HS-5 (cell line): ENCODE data around the gene EXOC2.
"Not testable (repeated sequence)": the region's sequence is repeated elsewhere in the genome, so short reads cannot be mapped to it uniquely, and the experiment has no call there.

Experiments
- DNase-seq: peaks from one replicate; pipeline ENCODE4 v3.0.0-alpha.2; 2012; ENCODE audit warnings: low read depth

The EXOC2 gene

DNA sequence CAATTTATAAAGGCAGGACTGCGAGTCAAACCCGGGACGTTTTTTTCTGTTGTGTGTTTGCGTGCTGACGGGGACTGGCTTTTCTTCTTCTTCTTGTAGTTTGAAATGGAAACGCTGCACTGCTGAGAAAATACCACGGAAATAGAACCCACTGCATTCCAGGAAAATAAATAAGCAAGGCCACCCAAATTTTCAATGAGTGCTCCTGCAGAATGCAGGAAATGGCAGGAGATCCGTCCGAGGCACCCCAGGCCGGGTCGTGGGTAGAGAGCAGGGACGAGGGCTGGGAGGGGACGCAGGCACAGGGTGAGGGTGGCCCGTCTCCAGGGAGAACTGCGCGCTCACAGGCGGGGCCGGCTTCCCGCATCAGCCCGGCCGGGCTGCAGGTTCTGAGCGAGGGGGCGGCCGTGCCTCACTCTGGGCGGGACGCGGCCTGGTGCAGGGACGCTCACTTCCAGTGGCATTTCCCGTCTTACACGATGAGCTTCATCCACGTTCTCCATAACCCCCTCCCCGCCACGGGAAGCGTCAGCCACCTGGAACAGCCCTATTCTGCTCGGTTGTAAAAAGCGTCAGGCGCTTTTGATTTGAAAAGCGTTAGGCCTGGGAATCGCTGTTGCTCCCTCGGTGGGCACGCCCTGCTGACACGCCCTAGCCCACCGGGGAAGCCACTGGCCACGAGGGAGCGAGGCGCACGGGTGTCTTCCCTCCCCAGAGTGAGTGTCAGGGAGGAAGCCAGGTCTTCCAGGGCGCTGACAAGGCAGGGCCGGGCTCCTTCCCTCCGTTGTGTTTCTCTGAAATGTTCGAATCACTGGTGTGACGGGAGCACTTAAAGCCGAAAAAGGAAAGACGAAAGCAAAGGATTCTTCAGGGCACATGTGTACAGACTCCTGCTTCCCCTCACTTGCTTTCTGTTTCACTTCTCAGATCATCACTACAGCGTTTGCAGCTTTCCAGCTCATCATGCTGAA, 17.9 kb upstream of the EXOC2 start:
- DNase-seq, result no peak

DNA sequence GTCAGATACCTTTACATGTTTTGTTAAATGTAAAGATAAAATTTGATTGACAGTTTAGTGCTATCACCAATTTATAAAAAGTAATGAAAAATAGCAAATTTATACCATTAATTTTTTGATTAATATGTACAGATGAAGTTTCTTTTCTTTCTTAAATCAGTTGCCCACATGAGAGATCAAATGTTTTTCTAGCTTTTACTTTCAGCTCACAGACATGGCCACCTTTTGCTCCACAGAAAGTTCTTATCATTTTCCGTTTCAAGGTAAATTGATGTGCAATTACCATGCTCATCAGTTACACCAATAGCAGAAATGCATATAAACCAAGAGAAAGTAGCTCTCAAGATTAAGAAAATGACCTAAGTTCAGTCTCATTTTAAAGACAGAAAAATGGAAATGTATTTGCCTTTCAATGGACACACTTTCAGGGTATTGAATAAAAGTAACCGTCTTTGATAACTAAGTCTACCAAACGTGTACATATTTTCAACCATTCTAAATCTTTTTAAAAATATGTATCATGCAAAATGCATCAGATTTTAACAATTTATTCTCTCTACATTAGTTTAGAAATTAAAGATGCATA, 16.6 kb upstream of the EXOC2 start:
- DNase-seq, result no peak

DNA sequence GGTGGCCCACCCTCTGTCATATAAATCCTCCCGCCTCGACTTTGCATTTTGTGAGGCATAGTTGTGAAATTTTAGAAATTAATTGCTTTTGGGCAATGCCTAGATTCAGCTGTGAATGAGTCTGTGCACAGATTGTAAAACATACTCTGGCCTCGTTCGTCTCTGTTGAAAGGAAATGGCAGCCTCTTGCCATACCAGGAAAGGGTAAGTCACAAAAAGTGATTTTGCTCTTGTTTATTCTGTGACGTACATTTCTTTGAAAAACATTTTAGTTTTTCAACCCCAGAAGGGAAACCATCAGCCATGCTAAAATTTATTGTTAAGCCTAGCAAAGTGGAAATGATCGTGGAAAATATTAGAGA, 15.3 kb upstream of the EXOC2 start:
- no peak for DNase-seq

DNA sequence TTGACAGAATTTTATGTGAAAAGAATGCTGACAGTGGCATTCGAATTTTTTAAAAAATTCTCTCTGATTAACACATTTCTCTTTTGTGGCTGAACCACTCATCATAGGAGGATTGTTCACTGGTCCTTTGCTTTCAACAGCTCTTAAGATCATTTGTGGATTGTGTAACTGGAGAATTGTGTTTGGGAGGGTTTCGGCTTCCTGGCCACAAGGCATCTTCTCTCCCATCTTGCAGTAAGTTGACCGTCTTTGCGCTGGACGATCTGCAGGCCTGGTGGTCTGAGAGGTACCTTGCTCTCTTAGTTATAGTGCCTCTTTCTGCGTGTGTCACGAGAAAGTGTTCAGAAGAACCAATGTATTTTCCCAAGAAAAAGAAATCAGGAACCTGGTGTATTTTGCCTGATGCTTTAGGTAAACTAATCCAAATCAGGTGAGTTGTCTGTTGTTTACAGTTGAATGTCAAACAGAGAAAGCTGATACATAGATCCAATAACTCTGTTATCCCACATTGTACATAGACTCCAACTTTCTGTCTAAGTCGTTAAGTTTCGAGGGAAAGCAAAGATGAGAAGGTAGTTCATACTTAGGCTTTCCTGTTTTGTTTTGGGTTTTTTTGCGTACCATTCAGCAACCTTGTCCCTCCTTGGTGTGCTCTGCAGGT, 14.8 kb upstream of the EXOC2 start:
- no peak for DNase-seq

DNA sequence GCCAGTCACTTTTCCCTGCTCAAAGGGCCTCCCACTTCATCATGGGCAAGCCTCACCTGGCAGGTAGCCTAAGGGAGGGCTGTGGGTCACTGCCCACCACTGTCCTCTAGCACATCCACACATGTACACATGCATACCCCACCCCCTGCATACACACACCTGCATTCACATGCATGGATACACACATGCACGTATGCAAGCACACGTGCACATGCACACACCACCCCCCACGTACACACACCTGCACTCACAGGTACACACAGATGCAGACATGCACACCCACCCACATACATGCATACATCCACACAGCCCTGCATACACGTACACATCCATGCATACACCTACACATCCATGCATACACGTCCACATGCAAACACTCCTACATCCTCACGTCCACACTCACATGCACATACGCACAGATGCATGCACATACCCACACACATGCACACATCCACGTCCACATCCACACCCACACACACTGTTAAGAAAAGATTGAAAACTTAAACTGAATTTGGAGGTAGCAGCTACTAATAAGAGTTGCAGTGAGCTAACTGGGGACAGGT, 14.0 kb upstream of the EXOC2 start:
- DNase-seq, result no peak

DNA sequence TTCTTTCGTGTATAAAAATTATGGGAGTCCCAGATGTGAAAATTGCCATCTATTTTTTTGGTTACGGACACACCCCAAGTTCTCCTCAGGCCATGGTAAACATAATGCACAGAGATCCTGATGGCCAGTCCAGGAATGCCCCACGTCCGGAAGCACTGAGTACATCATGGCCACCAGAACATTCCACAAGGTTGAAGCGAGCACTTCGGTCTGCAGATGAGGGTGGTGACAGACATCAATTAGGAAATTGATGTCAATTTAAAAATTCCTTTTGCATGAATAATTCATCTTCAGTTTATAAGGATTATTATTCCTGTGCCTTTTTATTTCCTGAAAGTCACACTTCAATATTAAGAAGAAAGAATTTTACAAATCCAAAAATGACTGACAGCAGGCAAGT, 13.2 kb upstream of the EXOC2 start:
- DNase-seq, result no peak

DNA sequence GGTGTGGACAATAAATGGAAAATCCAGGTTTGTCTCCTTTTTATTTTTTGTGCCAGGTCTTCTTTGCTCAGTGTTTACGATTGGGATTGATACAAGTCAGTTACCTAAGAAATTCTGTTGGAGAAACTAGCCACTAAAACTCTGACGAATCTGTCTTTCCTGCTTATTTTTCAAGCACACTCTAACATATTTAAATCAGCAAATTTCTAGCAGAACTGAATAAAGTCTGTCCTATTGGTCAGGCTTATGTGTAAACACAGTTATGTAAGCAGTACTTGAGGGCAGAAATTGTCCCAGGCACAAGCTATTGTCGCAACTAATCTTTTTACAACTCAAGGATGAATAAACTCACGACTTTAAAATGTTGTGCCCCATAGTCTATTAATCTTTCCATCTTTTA, 12.1 kb upstream of the EXOC2 start:
- no peak for DNase-seq

DNA sequence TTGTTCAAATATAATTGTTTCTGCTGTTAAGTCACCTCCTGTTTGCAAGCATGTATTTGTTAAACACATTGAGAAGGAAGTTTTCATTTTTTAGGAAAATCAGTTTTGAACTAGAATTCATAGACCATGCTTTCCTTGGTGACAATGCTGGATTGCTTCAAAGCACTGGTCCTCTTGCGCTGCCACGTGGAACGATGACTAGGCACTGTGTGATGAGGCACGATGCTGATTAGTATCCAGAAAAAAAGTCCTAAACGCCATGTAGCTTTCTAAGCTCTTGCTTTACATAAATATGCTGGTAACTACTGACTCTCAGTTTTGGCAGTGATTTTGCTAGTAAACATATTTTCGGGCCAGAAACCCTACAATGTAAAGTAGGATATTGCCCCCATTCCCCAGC, 11.1 kb upstream of the EXOC2 start:
- no peak for DNase-seq

DNA sequence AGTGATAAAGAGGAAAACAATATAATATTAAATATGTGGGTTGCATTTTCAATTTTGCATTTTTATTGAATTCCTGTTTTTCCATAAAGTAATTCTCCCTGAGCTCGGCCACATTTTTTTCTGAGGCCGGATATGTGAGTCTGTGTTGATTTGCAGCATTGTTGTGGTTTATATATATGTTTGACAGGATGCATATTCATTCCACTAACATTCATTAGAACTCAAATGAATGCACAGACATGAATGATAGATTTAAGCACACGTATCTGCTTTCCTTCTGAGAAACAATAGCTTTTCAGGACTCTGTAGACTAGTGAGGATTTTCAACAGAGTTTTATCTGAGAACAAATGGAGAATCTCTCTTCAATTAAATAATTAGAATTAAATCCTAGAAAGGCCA, 10.6 kb upstream of the EXOC2 start:
- no peak for DNase-seq

DNA sequence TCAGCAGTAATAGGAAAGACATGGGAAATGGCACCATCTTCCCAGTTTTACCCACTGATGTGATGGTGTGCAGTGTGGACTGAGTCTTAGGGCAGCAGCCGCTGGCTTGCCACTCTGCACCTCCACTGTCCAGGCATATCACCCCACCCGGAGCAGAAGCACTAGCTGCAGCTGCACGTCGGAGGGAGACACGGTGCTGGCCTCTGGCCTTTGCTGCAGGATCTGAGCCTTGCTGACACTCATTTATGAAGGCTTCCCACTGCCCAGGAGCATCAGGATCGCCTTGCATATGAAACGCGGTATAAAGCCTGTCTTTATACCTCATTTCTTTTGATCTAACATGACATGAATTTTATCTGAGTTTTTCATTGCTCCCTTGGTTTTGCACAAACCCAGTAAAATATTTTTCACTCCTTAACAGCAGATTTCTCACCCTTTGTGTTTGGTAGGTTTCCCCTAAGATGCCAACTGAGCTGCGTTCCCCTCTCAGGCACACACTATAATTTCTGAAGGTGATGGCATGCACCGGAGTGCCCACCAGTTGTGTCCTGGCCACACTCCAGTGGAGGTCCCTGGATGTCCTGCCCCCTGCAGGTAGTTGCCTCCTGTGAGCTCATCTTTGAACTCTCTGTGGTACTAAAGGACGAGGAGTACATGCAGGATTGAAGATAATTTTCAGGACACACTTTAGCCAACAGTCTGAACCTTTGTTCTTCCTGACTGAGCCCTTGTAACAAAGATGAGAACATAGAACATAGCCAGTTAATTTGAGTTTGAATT, 9.0 kb upstream of the EXOC2 start:
- no peak for DNase-seq

DNA sequence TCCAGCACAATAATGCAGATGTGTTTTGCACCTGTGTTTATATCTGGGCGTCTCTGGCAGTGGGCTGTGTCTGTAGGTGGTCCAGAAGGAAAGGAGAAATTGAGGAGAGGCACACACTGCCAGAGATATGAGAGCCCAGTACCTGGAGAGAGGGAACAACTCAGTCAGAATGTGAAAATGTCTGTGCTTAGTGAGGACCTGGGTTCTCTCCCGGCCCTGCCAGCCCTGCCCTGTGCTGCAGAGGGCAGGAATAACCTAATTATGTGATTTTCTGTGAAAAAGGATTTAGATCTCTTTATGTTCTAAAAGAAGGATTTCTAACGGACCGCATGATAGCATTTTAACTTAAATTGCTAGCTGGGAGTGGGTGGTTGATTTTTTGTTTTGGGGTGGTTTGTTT, 8.3 kb upstream of the EXOC2 start:
- no peak for DNase-seq

DNA sequence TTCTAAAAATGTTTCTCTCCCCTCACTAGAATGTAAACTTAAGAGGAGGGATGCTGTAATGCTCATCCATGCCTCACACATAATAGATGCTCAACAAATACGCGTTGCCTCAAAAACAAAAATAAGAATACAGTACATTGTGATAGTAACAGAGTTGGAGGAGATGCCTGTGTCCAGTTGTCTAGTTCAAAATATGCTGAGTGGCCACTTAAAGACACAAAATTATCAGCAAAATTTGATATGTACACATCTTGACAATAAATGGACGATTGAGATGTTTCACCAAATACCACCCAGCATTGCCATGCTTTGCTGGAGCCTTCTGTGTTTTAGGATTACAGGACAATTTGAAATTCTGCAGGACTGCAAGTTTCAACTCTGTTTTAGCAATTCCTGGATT, 7.6 kb upstream of the EXOC2 start:
- DNase-seq, result no peak

DNA sequence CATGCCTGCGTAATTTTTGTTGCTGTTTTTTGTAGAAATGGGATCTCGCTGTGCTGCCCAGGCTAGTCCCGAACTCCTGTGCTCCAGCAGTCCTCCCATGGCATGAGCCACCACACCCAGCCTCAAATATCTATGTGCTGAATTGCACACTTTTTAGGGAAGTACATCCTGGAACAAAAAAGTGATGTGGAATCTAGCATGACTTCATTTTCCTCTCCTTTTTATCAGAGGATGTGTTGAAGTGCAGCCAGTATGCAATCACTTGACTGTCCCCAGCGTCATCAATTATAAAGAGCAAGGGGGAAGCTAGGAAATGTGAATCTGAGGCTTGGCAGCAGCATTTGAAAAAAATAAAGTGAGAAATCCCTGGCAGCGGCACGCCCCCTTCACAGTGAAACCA, 6.4 kb upstream of the EXOC2 start:
- no peak for DNase-seq

DNA sequence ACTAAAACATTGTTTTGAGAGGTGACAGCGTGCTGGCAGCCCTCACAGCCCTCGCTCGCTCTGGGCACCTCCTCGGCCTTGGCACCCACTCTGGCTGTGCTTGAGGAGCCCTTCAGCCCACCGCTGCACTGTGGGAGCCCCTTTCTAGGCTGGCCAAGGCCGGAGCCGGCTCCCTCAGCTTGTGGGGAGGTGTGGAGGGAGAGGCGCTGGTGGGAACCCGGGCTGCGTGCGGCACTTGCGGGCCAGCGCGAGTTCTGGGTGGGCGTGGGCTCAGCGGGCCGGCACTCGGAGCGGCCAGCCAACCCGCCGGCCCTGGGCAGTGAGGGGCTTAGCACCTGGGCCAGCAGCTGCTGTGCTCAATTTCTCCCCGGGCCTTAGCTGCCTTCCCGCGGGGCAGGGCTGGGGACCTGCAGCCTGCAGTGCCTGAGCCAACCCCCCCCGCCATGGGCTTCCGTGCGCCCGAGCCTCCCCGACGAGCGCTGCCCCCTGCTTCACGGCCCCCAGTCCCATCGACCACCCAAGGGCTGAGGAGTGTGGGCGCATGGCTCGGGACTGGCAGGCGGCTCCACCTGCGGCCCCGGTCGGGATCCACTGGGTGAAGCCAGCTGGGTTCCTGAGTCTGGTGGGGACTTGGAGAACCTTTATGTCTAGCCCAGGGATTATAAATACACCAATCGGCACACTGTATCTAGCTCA, 1.6 kb upstream of the EXOC2 start:
- not testable (repeated sequence) for DNase-seq

DNA sequence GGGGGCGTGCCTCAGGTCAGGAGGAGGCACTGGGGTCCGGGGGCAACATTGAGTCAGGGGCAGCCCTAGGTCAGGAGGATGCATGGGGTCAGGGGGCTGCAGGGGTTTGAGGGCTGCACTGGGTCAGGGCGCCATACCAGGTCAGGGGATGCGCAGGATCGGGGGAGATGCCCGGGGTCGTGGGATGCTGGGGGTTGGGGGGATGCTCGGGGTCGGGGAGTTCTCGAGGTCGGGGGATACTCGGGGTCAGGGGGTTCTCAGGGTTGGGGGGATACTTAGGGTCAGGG, 727 bp upstream of the EXOC2 start:
- DNase-seq, result no peak

DNA sequence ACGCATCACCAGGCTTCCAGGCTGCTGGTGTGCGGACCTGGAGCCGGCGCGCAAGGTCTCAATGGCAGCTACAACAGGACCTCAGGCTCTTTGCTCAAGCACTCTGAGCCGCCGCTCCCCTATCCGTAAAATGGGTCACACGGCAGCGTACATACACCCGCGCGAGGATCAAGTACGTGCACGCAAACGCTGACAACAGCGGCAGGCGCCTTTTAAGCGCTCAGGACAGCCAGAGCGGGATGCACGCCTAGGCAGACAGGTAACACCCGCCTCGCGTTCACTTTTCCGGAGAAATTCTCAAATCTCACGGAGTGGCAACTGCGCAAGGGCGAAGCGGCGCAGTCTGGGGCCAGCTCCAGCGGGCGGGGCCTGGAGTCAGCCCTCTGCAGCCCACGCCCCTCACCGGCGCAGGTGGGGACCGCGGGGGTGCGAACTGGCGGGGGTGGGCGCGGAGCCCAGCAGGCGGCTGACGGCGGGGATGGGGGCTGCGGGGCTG, 535 bp downstream of the EXOC2 start:
- DNase-seq, result no peak

DNA sequence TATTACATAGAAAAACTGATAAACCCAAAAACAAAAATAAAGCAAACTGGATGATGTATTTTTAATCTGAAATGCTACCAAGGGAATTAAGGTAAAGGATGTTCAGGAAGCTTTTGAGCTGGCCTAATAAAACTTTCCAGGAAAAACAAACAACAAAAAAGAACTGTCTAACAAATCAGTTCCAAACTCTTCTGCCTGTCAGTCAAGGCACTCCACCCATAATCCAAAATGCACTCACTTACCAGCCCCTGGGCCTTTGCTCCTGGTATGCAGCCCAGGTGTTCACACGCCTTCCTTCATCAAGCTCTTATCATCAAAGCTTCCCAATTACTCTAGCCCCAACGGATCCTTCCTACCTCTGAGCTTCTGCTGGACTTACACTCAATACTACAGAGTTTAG, 3.7 kb downstream of the EXOC2 start:
- no peak for DNase-seq

DNA sequence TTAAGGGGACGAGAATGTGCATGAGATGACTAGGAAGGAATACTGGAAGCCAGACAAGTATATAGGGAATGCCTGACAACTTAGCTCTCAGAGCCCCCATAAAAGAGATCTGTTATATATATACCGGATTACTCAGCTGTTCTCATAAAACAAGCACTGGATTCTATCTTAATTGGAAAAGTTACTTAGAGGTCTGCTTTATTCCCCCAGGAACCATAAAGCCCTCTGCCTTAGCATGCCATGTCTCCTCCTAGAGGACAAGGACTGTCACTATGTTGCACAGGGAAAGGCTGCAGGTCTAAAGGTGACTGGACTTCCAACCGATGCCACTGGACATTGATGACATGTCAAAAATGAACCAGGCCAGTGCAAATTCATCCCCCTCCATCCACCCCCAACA, 6.4 kb downstream of the EXOC2 start:
- no peak for DNase-seq

DNA sequence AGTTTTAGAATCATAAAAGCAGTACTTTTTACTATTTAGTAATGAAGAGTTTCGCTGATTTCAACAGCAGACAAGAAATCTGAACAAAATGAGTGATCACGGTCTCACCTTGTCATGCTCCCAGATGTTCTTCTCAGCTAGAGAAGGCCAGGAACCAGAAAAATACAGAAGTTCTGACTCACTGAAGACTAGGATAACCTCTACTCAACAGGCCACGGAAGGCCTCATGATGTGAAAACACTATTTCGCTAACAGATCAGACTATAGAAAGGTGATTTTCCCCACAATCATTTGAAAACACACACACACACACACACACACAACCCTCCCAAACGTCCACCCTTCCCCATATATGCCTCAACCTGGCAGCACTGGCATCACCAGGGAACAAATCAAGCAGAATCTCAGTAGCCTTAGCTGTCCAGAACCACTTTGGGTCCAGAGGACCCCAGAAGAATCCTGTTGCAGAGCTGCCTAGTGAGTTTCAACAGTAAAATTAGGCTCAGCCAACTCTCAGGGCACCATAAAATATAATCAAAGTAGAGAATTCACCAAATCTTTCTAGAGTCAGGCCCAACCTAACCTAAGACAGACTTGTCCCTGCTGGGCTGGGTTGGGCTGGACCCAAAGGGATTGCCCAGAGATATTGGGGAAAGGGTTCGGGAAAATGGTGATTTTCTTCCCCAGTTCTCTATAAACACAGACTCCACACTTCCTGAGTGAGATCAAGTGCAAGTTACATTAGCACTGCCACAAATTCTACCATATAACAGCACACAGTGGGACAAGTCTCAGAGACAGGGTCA, 7.9 kb downstream of the EXOC2 start:
- DNase-seq, result no peak

DNA sequence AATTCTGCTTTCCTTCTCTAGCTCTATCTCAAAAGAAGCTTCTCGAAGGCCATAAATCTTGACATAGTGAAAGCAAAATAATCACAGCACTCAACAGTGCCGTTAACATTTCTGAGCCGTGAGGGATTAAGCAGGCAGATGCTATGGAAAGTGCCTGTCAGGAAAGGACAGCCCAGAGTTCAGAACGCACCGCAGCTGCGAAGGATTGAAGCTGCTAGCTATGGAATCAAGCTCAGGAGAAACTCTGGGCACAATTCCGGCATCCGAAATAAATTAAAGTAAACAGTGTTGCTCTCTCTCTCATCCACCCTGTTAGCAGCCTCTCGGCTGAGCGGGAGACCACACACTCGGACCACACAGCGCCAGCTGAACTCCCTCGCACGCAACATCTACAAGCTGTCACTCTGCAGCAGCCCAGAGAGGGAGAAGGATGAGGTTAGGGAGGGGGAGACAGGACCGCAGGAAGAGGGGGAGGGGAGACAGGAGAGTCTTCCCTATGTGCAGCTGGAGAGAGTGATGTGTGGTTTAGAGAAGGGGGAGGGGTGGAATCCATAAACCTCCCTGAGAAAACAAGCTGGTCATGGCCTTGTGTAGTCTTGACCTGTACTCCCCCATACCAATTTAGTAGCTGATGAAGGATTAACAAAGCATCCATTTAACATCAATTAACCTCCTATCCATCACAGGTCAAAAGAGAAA, 9.0 kb downstream of the EXOC2 start:
- no peak for DNase-seq
